Astrocyte of the spinal cord (primary cell): Measurements from ENCODE around the gene CDC42BPA.

Source experiments
- DNase-seq: peaks from one replicate; pipeline ENCODE4 v3.0.0; 2011; ENCODE audit warnings: low read depth, low spot score
- H3K4me3 ChIP-seq: 2 replicates; pipeline ENCODE4 v1.5.1; 2011; ENCODE audit warnings: low read depth, mild to moderate bottlenecking, low read length, moderate library complexity
- in situ Hi-C: cut with HindIII; loops from 2 replicates; pipeline ENCODE4 v1.10.0; 2017; ENCODE audit warnings: low sequenced_read_pairs
- TF ChIP-seq, protein P1 (sequence below): IDR thresholded peaks from 2 replicates; pipeline ENCODE4 v1.5.1; 2012; ENCODE audit warnings: low read depth, mild to moderate bottlenecking, low read length, inconsistent platforms

Gene CDC42BPA

DNA sequence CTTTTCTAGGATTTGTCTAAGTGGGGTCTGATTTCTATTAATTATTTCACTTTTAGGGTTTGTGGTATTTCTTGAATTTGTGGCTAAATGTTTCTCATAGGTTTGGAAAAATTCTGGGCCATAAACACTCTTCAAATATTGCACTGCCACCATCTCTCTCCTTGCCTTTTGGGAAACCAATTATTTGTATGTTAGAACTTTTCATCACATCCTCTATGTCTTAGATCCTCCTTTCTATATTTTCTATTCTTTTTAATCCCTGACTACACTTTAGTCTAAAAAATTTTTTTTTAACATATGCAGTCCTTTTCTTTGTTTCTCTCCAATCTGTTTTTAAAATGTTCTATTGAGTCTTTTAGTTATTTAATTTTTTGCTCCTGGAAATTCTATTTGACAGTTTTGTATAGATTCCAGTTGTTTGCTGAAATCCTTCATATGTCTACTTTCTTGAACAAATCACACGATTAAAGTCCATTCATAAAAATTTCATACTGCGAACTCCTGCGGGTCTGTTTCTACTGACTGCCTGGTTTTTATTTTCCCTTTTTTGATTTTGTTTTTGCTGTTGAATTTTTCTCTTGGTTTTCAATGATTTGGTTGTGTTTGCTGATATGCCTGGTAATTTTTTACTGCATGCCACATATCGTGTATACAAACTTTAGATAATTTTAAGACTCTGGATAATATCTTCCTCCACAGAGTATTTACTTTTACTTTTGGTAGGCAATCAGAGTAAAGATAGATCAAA, 235.1 kb downstream of the CDC42BPA start:
- in situ Hi-C loops: no loop called here
- TF ChIP-seq, protein P1, sequence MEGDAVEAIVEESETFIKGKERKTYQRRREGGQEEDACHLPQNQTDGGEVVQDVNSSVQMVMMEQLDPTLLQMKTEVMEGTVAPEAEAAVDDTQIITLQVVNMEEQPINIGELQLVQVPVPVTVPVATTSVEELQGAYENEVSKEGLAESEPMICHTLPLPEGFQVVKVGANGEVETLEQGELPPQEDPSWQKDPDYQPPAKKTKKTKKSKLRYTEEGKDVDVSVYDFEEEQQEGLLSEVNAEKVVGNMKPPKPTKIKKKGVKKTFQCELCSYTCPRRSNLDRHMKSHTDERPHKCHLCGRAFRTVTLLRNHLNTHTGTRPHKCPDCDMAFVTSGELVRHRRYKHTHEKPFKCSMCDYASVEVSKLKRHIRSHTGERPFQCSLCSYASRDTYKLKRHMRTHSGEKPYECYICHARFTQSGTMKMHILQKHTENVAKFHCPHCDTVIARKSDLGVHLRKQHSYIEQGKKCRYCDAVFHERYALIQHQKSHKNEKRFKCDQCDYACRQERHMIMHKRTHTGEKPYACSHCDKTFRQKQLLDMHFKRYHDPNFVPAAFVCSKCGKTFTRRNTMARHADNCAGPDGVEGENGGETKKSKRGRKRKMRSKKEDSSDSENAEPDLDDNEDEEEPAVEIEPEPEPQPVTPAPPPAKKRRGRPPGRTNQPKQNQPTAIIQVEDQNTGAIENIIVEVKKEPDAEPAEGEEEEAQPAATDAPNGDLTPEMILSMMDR: no peak
- H3K4me3 ChIP-seq: no peak overlapping the region
- no peak for DNase-seq

DNA sequence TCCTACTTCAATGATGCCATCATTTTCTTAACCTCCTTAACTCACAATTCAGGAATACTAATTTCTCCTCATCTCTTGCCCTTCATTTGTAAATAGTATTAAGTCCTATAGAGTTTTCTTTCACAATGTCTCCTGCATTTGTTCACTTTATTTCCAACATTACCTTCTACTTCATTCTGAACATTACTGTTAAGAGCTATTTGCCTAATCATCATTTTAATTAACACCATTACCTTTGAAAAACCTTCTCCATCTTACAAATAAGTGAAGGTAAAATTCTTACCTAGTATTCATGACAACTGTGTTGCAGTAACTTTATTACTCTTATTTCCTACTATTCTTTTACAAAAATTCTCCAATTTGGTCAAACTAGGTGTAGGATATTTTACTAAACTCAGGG, 240.5 kb downstream of the CDC42BPA start:
- in situ Hi-C loops: no loop called here
- no peak overlapping the region for H3K4me3 ChIP-seq
- TF ChIP-seq, protein P1: no peak
- DNase-seq: no peak

DNA sequence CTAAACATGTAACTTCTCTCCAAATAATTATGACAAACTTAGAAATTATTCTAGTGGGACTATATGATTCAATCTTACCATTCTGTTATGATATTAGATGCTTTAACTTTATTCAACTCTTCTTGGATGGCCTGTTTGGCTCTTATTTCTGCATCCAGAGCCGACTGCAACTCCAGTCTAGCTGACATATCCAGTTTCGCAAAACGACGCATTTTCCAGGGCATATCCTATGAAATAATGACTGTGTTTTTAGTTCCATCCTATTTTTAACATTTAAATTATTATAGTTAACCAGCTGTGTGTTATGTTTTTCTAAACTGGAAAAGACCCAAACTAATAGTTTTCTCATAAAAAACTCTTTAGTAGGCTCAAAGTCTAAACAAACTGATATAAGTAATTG, 244.5 kb downstream of the CDC42BPA start:
- no peak for DNase-seq
- TF ChIP-seq, protein P1: no peak
- H3K4me3 ChIP-seq: no peak overlapping the region
- in situ Hi-C loops: no loop called here

DNA sequence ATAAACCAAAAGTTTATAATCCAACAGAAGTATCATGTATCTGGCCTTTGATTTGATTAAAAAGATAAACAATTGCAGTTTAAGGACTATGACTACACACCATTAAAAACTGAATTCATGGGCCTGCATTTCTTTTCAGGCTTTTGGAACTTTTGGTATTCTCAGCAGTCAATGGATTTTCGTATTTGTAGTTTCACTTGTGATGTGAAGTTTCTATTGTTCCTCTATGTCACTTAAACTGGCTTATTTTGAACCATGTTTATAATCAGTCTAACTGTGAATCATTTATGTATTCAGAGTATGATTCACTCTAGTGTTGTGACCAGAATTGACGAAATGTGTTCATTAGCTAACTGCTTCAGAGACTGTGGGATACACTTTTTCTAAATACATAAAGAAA, 245.3 kb downstream of the CDC42BPA start:
- DNase-seq: peak; percentile 39
- in situ Hi-C loops: no loop called here

DNA sequence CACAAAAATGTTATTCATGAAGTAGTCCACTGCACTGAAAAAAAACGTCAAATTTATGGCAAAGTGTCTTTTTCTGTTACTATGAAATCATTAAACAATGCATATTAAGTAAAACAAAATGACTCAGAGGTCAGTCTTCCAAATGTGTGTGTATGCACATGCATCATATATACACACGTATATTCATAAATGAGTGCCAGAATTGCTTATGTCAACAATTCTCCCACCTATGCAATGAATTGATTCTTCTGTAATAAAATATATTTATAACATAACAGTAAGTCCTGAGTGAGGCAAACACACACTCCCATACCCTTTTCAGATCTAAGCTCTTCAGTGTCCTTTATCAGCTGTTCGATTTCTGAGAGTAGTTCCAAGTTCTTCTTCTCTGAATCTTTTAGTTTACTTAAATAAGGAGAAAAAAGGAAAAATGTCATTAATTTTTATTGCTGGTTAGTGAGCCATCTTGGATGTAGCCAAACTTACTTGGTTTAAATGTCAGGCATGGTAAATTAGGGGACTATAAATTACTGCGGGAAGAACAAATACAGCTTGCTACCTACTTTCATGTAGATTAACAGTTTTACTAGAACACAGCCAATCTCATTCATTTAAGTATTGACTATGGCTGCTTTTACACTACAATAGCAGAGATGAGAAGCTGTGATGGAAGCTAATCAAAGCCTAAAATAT, 246.3 kb downstream of the CDC42BPA start:
- in situ Hi-C loops: no loop called here
- no peak for DNase-seq
- H3K4me3 ChIP-seq: no peak overlapping the region
- TF ChIP-seq, protein P1: no peak

More for the DNA sequence above, 245.3 kb downstream of the CDC42BPA start:
- TF ChIP-seq, protein P1: no peak
- H3K4me3 ChIP-seq: no peak overlapping the region

DNA sequence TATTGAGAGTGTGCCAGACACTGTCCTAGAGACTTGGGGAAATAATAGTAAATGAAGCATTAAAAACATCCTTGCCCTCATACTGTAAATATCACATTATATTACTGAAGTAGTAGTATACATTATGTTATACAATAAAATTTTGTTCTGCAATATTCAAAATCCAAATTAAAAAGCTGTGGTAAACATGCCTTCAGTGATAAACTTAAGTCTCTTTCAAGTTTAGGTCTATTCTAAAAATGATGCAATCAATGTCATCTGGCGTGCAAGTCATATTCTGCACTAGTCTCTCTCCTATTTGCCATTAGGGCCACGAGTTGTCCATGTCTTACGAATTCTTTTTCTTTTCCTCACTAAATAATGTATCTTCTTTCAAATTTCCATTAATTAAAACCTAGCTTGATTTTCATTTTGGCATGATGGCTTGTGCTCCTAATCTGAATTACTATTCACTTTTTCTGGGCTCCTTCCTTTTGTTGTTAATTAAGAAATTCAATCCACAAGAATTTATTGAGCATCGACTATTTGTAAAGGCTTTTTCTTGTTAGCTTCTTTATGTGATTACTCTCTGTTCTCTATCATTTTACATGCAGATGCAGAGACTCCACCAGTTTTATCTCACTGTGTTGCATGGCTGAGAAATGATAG, 247.5 kb downstream of the CDC42BPA start:
- H3K4me3 ChIP-seq: no peak overlapping the region
- DNase-seq: no peak
- TF ChIP-seq, protein P1: no peak
- in situ Hi-C loops: no loop called here
